K562 (cell line): ENCODE measurements around the gene GGNBP2. TPM values are rescaled to one million over a fixed set of nuclear protein-coding genes. Genes with fewer than 3 reads are reported as not detected.

Experiments
- ATAC-seq: fragments of 200-7000 bp; cut with Tn5 transposase; 3 replicates; pipeline ENCODE4 v1.9.1; 2020; ENCODE audit warnings: moderate library complexity
- BruUV-seq: library from RNA; stranded (reverse); fragments of 400-500 nt; replicated peaks from 2 replicates; lab custom pipeline; 2021; lab: Mats Ljungman, UMichigan
- CTCF ChIA-PET: fragments of 300-600 bp; formaldehyde crosslinking; extraction: SDS; loops from one replicate; lab custom pipeline; 2021; ENCODE audit warnings: low intra/inter-chr PET ratio; lab: Yijun Ruan, JAX
- POLR2A ChIA-PET: fragments of 300-600, 350-650 bp; sonication (Branson Sonifier 250); formaldehyde crosslinking; extraction: SDS; loops from one replicate; lab custom pipeline; 2021; ENCODE audit warnings: antibody characterized with exemption, inconsistent platforms; lab: Yijun Ruan, JAX
- DNase-seq, 4 experiments: peaks; one replicate each; pipeline versions ENCODE4 v3.0.0 to v3.0.0-alpha.2; 2011 to 2018; ENCODE audit warnings: low spot score in 3 of 4, mixed read lengths in 3 of 4; ENCODE audit errors: extremely low read depth in 1 of 4
- FAIRE-seq: peaks from 2 replicates; lab custom pipeline; 2011; peaks lifted over from hg19 to GRCh38; lab: Jason Lieb, UNC
- H2AFZ ChIP-seq: 2 replicates; pipeline ENCODE4 v1.6.0; 2011; ENCODE audit warnings: low read depth, low read length, control low read depth, inconsistent platforms
- H3K27ac ChIP-seq: fragments of 200-600 bp; 3 replicates; pipeline ENCODE4 v1.8.0; 2011; ENCODE audit warnings: low read depth, mild to moderate bottlenecking, control low read depth, inconsistent platforms, low read length, moderate library complexity, mixed read lengths; ENCODE audit errors: extremely low read depth
- H3K27me3 ChIP-seq, 2 experiments: fragments of 300-600 bp in 1 of 2; 2 replicates in 1 of 2; 3 replicates in 1 of 2; pipeline versions ENCODE4 v1.6.0 to v1.8.0; 2011; ENCODE audit warnings: inconsistent platforms in 2 of 2, low read length in 2 of 2, mild to moderate bottlenecking in 1 of 2, mixed read lengths in 1 of 2, moderate library complexity in 1 of 2; ENCODE audit not compliant: control insufficient read depth in 2 of 2, insufficient read depth in 2 of 2
- H3K36me3 ChIP-seq: fragments of 300-600 bp; 3 replicates; pipeline ENCODE4 v1.8.0; 2011; ENCODE audit warnings: mild to moderate bottlenecking, low read length, inconsistent platforms; ENCODE audit not compliant: control insufficient read depth, insufficient read depth
- H3K4me1 ChIP-seq, 2 experiments: fragments of 200-600 bp in 1 of 2; replicated peaks in 1 of 2; 2 replicates in 1 of 2; 3 replicates in 1 of 2; pipeline versions ENCODE4 v1.5.1 to v1.8.0; 2011; ENCODE audit warnings: inconsistent platforms in 2 of 2, low read length in 2 of 2, mild to moderate bottlenecking in 1 of 2, mixed read lengths in 1 of 2, moderate library complexity in 1 of 2; ENCODE audit not compliant: control insufficient read depth in 2 of 2, insufficient read depth in 2 of 2
- H3K4me2 ChIP-seq: 2 replicates; pipeline ENCODE4 v1.6.1; 2011; ENCODE audit warnings: low read length, control low read depth, inconsistent platforms, mixed read lengths; ENCODE audit not compliant: insufficient read depth
- H3K4me3 ChIP-seq: fragments of 200-600 bp; sonication (generic), shearing (Covaris generic); 2 replicates; pipeline ENCODE4 v1.5.1; 2016; ENCODE audit warnings: control low read depth, inconsistent platforms
- H3K79me2 ChIP-seq: fragments of 200-600 bp; 3 replicates; pipeline ENCODE4 v1.8.0; 2011; ENCODE audit warnings: low read length, inconsistent platforms; ENCODE audit not compliant: control insufficient read depth, insufficient read depth
- H3K9ac ChIP-seq, 2 experiments: 2 replicates each; pipeline versions ENCODE4 v1.6.0 to v1.6.1; 2011; ENCODE audit warnings: low read depth in 2 of 2, low read length in 2 of 2, control low read depth in 1 of 2, inconsistent platforms in 1 of 2, mild to moderate bottlenecking in 1 of 2, mixed read lengths in 1 of 2; ENCODE audit not compliant: insufficient read depth in 1 of 2
- H3K9me1 ChIP-seq: one replicate; pipeline ENCODE4 v1.6.0; 2011; ENCODE audit warnings: inconsistent platforms, mild to moderate bottlenecking, low read length, moderate library complexity; ENCODE audit not compliant: control insufficient read depth, insufficient read depth
- H3K9me3 ChIP-seq: replicated peaks from 2 replicates; pipeline ENCODE4 v1.5.1; 2011; ENCODE audit warnings: low read depth, low read length, inconsistent platforms; ENCODE audit not compliant: control insufficient read depth, insufficient read depth
- H4K20me1 ChIP-seq: replicated peaks from 2 replicates; pipeline ENCODE4 v1.6.1; 2011; ENCODE audit warnings: low read length, inconsistent platforms, mixed read lengths; ENCODE audit not compliant: control insufficient read depth, insufficient read depth
- TSC22D4 ChIP-seq: fragments of 450-650 bp; IDR thresholded peaks from 2 replicates; pipeline ENCODE4 v1.6.1; 2016; ENCODE audit warnings: missing genetic modification characterization, missing biosample characterization, control low read depth
- WGBS: fragments of 100-300 bp; shearing (Covaris generic); methylation state at CpG from one replicate; pipeline ENCODE4 v1.1.6; 2016; ENCODE audit warnings: low coverage, mixed read lengths; ENCODE audit not compliant: insufficient coverage; ENCODE audit errors: missing lambda C conversion rate; 5-methylcytosine and 5-hydroxymethylcytosine counted together
- in situ Hi-C: fragments of 300-500 bp; cut with MboI; formaldehyde crosslinking; loops from 4 replicates; pipeline ENCODE4 v1.15.0; 2018; ENCODE audit warnings: inconsistent platforms, mixed read lengths
- intact Hi-C: fragments of 100-400 bp; cut with micrococcal nuclease; formaldehyde crosslinking; loops from 2 replicates; pipeline ENCODE4 v1.14.2; 2022
- polyA plus RNA-seq, 8 experiments: library from polyadenylated mRNA; depleted of rRNA in 4 of 8; stranded (reverse) in 5 of 8; unstranded in 3 of 8; fragments of >200 nt; fragmentation: Nextera tagmentation in 2 of 8; fragmentation: Illumina TruSeq in 1 of 8; extraction: Ambion mirVana in 2 of 8; extraction: Trizol in 1 of 8; gene quantifications; 2 replicates each; pipeline versions ENCODE4 v1.2.1 to v1.2.3, GENCODE V29; 2011 to 2014; ENCODE audit warnings: inconsistent platforms in 1 of 8, missing spikeins in 1 of 8
- total RNA-seq, 7 experiments: library from RNA; depleted of rRNA in 6 of 7; stranded (reverse); fragments of >200 nt in 6 of 7; fragmentation: Illumina TruSeq in 2 of 7; extraction: Trizol in 2 of 7; gene quantifications; 2 replicates each; pipeline versions ENCODE4 v1.2.1 to v1.2.3, GENCODE V29; 2011 to 2021; ENCODE audit warnings: low replicate concordance in 1 of 7
- TF ChIP-seq, protein P1 (sequence below): IDR thresholded peaks from 2 replicates; pipeline ENCODE4 v1.6.1; 2016; ENCODE audit warnings: missing genetic modification characterization, missing compliant biosample characterization

The GGNBP2 gene
- total and polyA plus RNA-seq, 9 of the 15 experiments (the other 6 are each of a cell fraction or from before 2014, with no cell fraction given) = 35.7 to 96.6 (median 64.1) TPM

GRCh38 chr17:36625188-36625587 lies 80.5 kb downstream of the GGNBP2 start:
- TF ChIP-seq TSC22D4 (tag) = no peak
- TF ChIP-seq, protein P1, sequence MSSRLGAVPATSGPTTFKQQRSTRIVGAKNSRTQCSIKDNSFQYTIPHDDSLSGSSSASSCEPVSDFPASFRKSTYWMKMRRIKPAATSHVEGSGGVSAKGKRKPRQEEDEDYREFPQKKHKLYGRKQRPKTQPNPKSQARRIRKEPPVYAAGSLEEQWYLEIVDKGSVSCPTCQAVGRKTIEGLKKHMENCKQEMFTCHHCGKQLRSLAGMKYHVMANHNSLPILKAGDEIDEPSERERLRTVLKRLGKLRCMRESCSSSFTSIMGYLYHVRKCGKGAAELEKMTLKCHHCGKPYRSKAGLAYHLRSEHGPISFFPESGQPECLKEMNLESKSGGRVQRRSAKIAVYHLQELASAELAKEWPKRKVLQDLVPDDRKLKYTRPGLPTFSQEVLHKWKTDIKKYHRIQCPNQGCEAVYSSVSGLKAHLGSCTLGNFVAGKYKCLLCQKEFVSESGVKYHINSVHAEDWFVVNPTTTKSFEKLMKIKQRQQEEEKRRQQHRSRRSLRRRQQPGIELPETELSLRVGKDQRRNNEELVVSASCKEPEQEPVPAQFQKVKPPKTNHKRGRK (tag) = peak; percentile 74

More at GRCh38 chr17:36625188-36625587, 80.5 kb downstream of the GGNBP2 start:
- no TSS peak for BruUV-seq
- no peaks in the 10 kb centered on the region for H4K20me1 ChIP-seq
- H2AFZ ChIP-seq = no peak overlapping the region
- no peaks in the 10 kb centered on the region for H3K9me1 ChIP-seq
- ChIA-PET POLR2A (interaction anchor here (0.5 to 0.6 kb wide), 2 partner anchors 343 to 1130 kb away, joined by 3 read pairs; no protein-coding TSS in a partner anchor), CTCF (interaction anchor here (1.3 to 1.8 kb wide), 3 partner anchors 17 to 747 kb away, joined by 5 to 10 read pairs (median 8); no protein-coding TSS in a partner anchor)
- no peaks in the 10 kb centered on the region for H3K36me3 ChIP-seq
- FAIRE-seq (no peak), ATAC-seq (no peak), DNase-seq (no peak)
- no peak overlapping the region for H3K9ac ChIP-seq
- no peaks in the 10 kb centered on the region for H3K9me3 ChIP-seq
- H3K4me2 ChIP-seq = no peak overlapping the region
- no peaks in the 10 kb centered on the region for H3K79me2 ChIP-seq
- H3K27ac ChIP-seq = no peak overlapping the region
- peaks cover 0 to 9% of the 10 kb centered on the region in 2 experiments; a peak in 2 of 5 replicates for H3K4me1 ChIP-seq
- in situ Hi-C loops (loop anchor here (10.0 kb wide), 1 partner anchor 750 kb away; the partner anchor contains the start of gene C17orf78), intact Hi-C loops (loop anchor here (5.0 to 10.0 kb wide), 3 partner anchors 132 to 590 kb away; no protein-coding TSS in a partner anchor)
- H3K27me3 ChIP-seq = peaks cover 0 to 4% of the 10 kb centered on the region in 2 experiments; a peak in 1 of 5 replicates
- WGBS = 7% methylated on average over 6 of the region's 7 CpGs
- H3K4me3 ChIP-seq = no peak overlapping the region
